Thoracic aorta (tissue), 2 donors: ENCODE data around the gene GIT2. TPM values are rescaled to one million over a fixed set of nuclear protein-coding genes. Genes with fewer than 3 reads are reported as not detected.
A peak's percentile ranks its signal among the peaks of the same experiment; 100 is the strongest.

Experiments
- ATAC-seq: fragments of 150-250 bp; one replicate; pipeline ENCODE4 v1.8.0; 2017; ENCODE audit warnings: low read depth; ENCODE audit not compliant: insufficient number of reproducible peaks, low FRiP score
- DNase-seq: peaks from one replicate; pipeline ENCODE4 v3.0.0-alpha.2; 2020; ENCODE audit warnings: low spot score
- H3K27ac ChIP-seq, 2 donors: fragments of 200-600 bp; sonication (generic); 1 replicate in 1 of 2; 2 replicates in 1 of 2; pipeline ENCODE4 v1.5.1; 2016; ENCODE audit warnings: mild to moderate bottlenecking in 2 of 2, moderate library complexity in 2 of 2
- H3K27me3 ChIP-seq: fragments of 200-600 bp; sonication (generic); replicated peaks from 2 replicates; pipeline ENCODE4 v1.6.0; 2016; ENCODE audit warnings: mild to moderate bottlenecking; ENCODE audit not compliant: insufficient read depth
- H3K36me3 ChIP-seq: fragments of 200-600 bp; sonication (generic); one replicate; pipeline ENCODE4 v1.5.1; 2016
- H3K4me1 ChIP-seq, 2 donors: fragments of 200-600 bp; sonication (generic); 1 replicate in 1 of 2; 2 replicates in 1 of 2; pipeline versions ENCODE4 v1.5.1 to v1.6.0; 2016; ENCODE audit warnings: low read depth in 2 of 2, mild to moderate bottlenecking in 1 of 2; ENCODE audit not compliant: control insufficient read depth in 1 of 2
- H3K4me3 ChIP-seq: fragments of 200-600 bp; sonication (generic); 2 replicates; pipeline ENCODE4 v1.5.1; 2016; ENCODE audit warnings: mild to moderate bottlenecking
- H3K9me3 ChIP-seq: fragments of 200-600 bp; sonication (generic); 2 replicates; pipeline ENCODE4 v1.5.1; 2016
- total RNA-seq, 2 donors: library from RNA; depleted of rRNA; stranded (reverse); fragments of >200 nt; gene quantifications; one replicate each; pipeline versions ENCODE4 v1.1.0 to v1.2.3, GENCODE V29; 2016
- TF ChIP-seq, protein P1 (sequence below): fragments of 200-600 bp; sonication (generic); IDR thresholded peaks from one replicate; pipeline ENCODE4 v1.5.1; 2019; ENCODE audit warnings: antibody characterized with exemption

Gene GIT2
- total RNA-seq, 2 donors from 2014 or later = 45.2 to 71.5 TPM

DNA sequence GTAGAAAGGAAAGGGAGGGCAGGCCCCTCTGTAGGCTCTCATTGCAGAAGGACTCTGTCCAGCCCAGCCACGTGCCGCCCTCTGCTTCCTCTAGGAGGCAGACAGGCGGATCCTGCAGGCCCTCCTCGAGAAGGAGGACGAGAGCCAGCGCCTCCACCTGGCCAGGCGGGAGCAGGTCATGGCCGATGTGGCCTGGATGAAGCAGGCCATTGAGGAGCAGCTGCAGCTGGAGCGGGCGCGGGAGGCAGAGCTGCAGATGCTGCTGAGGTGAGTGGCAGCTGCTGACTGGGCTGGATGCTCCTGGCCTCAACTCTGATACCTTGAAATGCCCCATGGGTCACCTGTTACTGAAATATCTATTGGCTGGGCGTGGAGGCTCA lies 85.2 kb downstream of the GIT2 start:
- Histone ChIP-seq H3K4me3 (no peak overlapping the region), H3K27ac (no peak overlapping the region), H3K4me1 (no peaks in the 10 kb centered on the region), H3K36me3 (peaks cover 49% of the 10 kb centered on the region), H3K9me3 (no peaks in the 10 kb centered on the region), H3K27me3 (no peaks in the 10 kb centered on the region)
- ATAC-seq = no peak
- DNase-seq = no peak
- TF ChIP-seq, protein P1, sequence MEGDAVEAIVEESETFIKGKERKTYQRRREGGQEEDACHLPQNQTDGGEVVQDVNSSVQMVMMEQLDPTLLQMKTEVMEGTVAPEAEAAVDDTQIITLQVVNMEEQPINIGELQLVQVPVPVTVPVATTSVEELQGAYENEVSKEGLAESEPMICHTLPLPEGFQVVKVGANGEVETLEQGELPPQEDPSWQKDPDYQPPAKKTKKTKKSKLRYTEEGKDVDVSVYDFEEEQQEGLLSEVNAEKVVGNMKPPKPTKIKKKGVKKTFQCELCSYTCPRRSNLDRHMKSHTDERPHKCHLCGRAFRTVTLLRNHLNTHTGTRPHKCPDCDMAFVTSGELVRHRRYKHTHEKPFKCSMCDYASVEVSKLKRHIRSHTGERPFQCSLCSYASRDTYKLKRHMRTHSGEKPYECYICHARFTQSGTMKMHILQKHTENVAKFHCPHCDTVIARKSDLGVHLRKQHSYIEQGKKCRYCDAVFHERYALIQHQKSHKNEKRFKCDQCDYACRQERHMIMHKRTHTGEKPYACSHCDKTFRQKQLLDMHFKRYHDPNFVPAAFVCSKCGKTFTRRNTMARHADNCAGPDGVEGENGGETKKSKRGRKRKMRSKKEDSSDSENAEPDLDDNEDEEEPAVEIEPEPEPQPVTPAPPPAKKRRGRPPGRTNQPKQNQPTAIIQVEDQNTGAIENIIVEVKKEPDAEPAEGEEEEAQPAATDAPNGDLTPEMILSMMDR = no peak

DNA sequence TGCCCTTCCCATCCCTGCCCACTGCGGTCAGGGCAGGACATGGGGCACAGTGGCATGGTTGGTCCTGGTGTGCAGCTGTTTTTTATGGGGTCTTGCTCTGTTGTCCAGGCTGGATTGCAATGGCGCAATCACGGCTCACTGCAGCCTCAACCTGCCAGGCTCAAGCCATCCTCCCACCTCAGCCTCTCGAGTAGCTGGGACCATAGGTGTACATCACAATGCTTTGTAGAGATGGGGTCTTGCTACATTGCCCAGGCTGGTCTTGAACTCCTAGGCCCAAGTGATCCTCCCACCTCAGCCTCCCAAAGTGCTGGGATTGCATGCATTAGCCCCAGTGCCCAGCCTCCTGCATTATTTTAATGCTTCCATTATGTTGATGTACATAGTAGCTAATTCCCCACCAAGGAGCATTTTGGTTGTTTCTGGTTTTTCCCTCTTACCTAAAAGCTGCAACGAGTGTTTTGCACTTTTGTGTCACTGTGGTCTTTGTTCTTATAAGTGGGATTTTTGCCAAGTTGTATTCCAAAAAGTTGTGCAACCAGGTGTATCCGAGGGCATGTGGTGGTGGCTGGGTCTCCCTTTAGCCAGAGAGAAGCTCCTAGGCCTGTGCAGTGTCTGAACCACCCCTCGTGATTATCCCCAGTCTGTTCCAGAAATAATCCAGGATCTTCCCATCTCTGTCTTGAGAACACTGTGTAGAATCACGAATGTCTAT lies 85.8 kb downstream of the GIT2 start:
- Histone ChIP-seq H3K27ac (no peak overlapping the region), H3K27me3 (no peaks in the 10 kb centered on the region), H3K9me3 (no peaks in the 10 kb centered on the region), H3K4me3 (no peak overlapping the region), H3K4me1 (no peaks in the 10 kb centered on the region), H3K36me3 (peaks cover 49% of the 10 kb centered on the region)
- TF ChIP-seq, protein P1 = no peak
- ATAC-seq (no peak), DNase-seq (no peak)

DNA sequence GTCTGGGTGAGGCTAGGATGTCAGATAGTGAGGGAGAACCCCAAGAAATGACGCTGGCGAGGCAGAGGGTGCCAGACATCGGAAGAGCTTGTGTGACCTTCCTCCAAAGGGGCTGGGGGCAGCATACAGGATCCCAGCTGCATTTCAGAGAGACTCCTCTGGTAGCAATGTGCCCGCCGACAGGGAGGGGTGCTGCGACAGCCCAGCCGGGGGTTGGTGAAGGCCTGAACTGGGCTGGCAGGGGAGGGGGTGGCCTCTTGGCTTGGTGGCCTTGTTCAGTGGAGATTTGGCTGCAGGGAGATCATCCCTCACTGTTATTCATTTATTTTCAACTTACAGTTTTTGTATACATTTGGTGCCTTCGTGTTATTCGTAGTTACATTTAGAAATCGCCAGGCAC lies 90.9 kb downstream of the GIT2 start:
- TF ChIP-seq, protein P1 = no peak
- Histone ChIP-seq H3K9me3 (no peaks in the 10 kb centered on the region), H3K4me3 (no peak overlapping the region), H3K4me1 (peaks cover 8 to 11% of the 10 kb centered on the region in 2 donors), H3K36me3 (peaks cover 52% of the 10 kb centered on the region), H3K27me3 (no peaks in the 10 kb centered on the region), H3K27ac (no peak overlapping the region)
- no peak for DNase-seq
- ATAC-seq = no peak

DNA sequence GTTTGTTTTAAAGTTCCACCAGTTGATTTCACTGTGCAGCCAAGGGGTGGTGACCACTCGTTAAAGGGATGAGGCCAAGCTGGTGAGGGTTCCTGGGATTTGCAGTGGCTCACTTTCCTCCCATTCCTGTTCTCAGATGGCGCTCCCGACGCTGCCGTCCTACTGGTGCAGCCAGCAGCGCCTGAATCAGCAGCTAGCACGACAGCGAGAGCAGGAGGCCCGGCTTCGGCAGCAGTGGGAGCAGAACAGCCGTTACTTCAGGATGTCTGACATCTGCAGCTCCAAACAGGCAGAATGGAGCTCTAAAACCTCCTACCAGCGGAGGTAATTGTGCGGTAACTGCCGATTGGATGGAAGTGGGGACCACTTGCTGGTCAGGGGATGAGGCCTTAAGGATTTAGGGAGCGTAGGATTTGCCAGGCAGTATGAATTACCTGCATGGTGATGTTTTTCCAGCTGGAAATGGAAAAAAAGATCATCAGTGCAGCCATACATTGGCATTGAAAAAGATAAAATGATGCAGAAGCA lies 93.2 kb downstream of the GIT2 start:
- Histone ChIP-seq H3K36me3 (peaks cover 45% of the 10 kb centered on the region), H3K27me3 (no peaks in the 10 kb centered on the region), H3K4me3 (no peak overlapping the region), H3K9me3 (no peaks in the 10 kb centered on the region), H3K27ac (no peak overlapping the region), H3K4me1 (peaks cover 8 to 17% of the 10 kb centered on the region in 2 donors)
- DNase-seq = no peak
- TF ChIP-seq, protein P1 = no peak
- ATAC-seq = no peak

DNA sequence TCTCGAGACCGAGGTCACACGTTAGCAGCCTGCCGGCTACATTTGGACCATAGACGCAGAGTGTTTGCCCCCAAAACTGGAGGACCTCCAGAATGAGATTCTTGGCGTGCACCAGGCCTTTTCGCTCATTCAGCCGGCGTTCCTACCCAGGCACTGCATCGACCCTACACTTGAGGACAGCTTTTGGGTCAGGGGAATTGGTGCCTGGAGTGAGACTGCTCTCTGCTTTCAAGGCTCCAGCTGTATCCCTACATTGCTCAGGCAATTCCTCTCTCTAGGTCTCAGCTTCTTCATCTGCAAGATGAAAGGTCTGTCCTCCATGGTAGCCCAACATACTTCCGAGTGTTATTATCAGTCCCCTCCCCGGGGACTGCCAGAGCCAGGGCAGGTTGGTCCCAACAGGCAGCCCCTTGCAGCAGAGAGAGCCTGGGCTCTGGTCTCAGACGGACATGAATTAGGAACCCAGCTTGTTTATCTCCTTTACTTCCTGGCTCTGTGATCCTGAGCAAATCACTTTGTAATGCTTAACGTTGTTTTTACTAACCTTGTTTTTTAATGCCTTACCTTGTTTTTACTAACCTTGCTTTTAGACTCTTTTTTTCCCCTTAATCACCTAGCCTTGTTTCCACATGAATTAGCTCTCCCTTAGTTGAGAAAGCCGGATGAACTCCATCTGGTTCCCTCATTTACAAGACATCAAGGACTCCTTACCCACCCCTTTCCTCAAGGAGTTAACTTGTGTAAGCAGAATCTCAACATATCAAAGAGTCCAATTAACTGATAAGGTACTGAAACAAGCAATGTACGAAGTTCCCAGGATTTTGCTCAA lies 95.2 kb downstream of the GIT2 start:
- ATAC-seq (no peak), DNase-seq (no peak)
- TF ChIP-seq, protein P1 = no peak
- peaks cover 27% of the 10 kb centered on the region for H3K36me3 ChIP-seq
- peak overlapping the region; percentile 81 for H3K4me3 ChIP-seq
- H3K4me1 ChIP-seq = peaks cover 8 to 17% of the 10 kb centered on the region in 2 donors
- peak overlapping the region; percentile 45 to 68 for H3K27ac ChIP-seq
- H3K27me3 ChIP-seq = no peaks in the 10 kb centered on the region
- H3K9me3 ChIP-seq = no peaks in the 10 kb centered on the region
